ENCODE data around the gene GLIS1.
A peak's percentile ranks its signal among the peaks of the same experiment; 100 is the strongest.

The GLIS1 gene

GRCh38 chr1:53575955-53576320, 163.0 kb downstream of the GLIS1 start:
- DNase-seq = no peak

GRCh38 chr1:53575141-53575954, 163.6 kb downstream of the GLIS1 start:
- DNase-seq = no peak

DNA sequence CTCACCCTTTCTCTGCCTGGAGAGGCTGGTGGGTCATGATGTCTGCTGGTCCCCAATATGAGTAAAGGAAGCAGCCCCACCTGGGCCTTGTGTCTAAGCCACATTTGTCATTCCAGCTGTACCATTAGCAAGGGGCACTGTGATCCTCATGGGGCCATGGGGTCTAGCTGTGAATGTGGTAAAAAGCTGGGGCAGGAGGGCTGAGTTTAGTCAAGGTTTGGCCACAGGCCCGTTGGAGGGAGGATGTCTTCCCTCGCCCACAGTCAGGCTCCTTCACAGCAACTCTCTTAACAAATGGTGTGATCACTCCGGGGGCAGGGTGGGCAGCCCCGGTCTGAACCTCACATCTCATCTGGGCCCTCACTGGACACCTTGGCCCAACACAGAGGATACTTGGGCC, 164.3 kb downstream of the GLIS1 start:
- DNase-seq = no peak

DNA sequence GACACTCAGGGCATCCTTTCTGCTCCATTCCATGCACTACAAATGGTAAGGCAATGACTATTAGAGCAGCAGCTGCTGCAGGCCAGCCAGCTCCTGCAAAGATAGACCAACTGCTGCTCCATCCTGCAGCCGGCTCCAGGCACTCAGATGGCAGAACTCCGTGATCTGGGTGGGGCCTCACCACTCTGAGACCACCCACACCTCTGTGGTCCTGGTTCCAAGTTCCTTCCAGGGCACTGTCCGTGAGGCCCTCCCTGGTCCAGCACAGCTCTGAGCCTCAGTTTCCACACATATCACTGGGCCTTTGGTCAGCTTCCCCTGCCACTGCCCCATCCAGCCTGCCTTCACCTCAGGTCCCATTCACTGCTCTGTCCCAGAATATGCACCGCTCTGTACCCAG, 165.0 kb downstream of the GLIS1 start:
- no peak for DNase-seq

- DNase-seq = no peak
These were observed 165.4 kb downstream of the GLIS1 start for GRCh38 chr1:53573522-53573921.

DNA sequence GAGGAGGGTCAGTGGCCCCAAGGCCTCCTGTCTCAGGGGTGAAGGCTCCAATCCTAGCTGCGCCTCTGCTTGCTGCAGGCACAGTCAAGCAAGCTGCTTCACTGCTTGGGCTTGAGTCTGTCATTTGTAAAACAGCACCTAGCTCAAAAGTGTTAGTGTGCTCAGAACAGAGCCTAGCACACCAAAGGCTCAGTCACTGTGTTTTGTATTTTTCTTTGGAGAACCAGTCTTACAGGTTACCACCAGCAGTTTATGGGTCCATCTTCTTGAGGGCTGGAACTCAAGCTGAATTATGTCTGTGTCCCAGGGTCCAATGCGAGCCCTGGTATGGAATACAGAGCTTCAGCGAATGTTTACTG, 166.2 kb downstream of the GLIS1 start:
- DNase-seq = no peak

DNA sequence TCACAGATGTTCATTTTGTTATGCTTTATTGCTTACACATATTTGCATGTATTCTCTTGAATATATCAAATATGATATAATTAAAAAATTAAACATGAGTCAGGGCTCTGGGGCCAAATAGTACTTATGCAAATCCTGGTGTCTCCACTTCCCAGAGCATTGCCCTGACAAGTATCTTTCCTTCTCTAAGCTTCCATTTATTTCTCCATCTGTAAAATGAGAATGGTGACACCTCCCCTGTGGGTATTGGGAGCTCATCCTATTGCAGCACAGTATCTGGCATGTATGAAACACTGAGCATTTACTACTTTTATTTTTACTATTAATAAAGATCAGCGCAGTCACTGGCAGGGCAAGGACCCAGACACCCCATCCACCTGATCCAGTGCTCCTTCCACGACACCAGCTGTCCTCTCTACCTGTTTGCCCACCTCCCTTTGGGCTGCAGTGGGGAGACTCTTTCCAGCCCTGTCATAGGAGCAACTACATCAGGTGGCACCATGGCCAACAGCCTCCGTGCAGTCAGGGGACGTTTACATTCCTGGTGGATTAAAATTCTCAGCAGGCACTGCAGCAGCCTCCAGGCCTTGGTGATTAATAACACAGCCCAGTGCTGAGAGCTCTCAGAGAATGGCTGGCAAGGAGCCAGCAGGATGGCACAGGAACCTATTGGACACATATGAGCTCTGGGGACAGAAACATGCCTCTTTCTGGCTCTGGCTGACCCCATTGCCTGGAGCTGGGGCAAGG, 166.7 kb downstream of the GLIS1 start:
- peak; percentile 67 for DNase-seq

- DNase-seq = no peak
These were observed 170.4 kb downstream of the GLIS1 start for GRCh38 chr1:53568540-53568939.

DNA sequence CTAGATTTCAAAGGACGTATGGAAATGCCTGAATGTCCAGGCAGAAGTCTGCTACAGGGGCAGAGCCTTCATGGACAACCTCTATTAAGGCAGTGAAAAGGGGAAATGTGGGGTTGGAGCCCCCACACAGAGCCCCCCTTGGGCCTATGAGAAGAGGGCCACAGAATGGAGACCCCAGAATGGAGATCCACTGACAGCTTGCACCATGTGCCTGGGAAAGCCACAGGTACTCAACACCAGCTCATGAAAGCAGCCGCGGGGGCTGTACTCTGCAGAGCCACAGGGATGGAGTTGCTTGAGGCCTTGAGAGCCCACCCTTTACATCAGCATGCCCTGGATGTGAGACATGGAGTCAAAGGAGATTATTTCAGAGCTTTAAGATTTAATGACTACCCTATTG, 171.1 kb downstream of the GLIS1 start:
- DNase-seq = no peak

GRCh38 chr1:53567450-53567849, 171.5 kb downstream of the GLIS1 start:
- no peak for DNase-seq

DNA sequence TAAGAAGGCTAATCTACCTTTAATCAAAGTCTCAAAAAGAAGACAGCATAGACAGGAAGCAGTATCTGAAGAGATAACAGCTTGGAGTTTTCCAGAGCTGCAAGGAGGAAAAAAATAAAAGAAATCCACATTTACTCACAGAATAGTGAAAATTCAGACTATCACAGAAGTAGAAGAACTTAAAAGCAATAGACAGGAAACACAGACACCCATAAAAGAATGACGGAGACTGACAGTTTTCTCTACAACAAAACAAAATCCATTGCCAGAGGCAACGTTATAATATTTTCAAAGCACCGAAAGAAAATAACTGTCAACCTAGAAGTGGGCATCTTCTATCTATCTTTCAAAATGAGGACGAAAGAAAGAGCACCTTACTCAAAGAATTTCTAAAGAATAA, 175.4 kb downstream of the GLIS1 start:
- no peak for DNase-seq

DNA sequence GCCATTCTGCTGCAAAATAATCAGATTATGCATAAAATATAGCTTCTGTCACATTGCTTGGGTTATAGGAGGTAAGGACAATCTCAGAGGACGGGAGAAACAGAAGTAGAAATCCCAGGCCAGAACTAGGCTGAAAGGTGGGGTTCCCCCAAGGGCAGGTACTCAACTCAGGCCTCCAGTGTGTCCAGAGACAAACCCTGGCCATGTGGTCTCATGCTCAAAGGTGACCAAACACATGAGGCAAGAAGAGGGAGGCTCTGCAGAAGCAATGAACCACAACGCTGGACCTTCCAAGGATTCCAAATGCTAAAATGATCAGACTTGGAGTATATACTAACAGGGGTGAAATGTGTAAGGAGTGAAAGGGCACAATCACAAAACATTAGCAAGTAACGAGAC, 176.0 kb downstream of the GLIS1 start:
- DNase-seq = no peak

GRCh38 chr1:53562291-53562980, 176.5 kb downstream of the GLIS1 start:
- DNase-seq = peak; percentile 69

GRCh38 chr1:53561503-53562105, 177.4 kb downstream of the GLIS1 start:
- DNase-seq = no peak

- no peak for DNase-seq
These were observed 178.1 kb downstream of the GLIS1 start for GRCh38 chr1:53560581-53561502.

- no peak for DNase-seq
These were observed 178.9 kb downstream of the GLIS1 start for GRCh38 chr1:53559854-53560580.

DNA sequence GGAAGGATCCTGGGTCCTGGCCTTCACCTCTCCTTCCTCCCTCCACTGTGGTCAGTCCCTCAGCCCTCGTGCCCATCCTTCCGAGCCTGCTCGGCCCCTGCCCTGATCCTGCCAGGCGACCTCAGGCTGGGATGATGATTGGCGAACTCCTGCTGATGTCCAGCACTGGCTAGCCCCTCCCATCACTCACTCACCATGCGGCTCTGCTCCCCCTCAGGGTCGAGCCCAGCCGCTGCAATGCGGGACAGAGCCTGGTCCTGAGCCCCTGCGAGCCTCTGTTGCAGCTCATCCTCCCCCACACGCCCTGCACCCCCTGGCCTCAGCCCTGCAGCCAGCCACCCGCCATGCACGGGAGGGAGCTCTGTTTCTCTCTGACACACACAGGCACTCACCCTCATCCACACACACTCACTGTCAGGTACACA, 179.6 kb downstream of the GLIS1 start:
- no peak for DNase-seq

DNA sequence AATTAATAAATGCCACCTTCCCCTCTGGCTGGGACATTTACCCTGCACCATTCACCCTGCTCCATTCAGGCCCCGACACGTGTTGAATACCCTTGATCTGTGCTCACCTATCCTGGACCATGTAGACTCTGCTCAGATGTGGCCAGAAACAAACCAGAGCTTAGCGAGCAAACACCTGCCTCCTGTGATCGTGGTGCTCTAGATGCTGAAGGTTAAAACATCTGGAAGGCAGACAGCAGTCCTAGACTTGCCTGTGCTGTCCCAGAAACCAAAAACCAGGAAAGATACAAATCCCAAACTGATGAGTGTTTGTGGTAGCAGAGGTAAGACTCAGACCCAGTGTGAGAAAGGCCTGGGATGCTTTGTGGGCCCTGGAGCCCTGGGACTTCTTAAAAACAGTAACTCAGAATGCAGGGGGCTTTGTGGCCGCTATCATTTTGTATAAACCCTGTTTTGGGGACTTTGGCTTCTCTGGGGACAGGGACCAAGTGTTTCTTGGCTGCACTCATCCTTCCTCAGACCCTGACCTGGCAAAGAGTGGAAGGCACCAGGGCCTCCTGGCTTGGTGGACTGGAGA, 180.1 kb downstream of the GLIS1 start:
- no peak for DNase-seq

DNA sequence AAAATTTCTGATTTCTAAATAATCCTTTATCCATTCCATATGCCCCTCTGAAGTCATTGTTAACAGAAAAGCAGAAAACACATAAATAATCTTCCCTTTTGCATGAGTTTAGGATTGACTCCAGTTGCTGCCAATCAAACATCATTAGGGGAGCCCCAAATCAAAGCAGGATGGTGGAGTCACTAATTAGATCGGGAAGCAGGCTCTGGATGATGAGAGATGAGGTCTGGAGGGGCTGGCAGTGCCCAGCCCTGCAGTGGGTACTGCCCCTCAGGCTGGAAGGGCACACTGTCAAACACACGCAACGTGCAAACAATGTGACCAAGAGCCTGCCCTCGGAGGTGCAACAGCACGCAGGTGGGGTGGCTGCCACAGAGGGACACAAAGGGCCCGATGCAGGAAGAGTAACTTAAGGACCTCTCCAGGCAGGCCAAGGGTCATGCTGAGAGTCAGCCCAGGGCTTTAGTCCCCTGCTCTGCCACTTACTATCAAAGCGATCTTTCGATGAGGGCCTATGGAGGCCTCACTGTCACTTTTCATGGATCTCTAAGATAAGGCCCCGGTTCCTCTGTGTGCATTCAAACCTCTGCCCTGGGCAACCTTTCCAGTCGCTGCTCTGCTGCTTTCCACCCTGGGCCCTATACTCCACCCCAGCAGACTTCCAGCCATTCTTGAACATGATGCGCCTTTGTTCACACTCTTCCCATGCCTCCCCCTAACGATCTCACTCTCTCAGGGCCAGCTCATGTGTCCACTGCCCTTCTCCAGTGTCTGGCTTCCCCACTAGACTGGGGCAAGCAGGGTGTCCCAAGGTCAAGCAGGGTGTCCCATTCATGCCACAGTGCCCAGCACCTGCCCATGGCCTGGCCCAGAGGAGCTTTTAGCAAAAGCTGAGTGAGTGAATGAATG, 180.9 kb downstream of the GLIS1 start:
- no peak for DNase-seq

- DNase-seq = no peak
These were observed 181.6 kb downstream of the GLIS1 start for GRCh38 chr1:53557369-53557768.
